CD4-positive, CD25-positive, alpha-beta regulatory T cell (primary cell): ENCODE data around the gene CCNG2. TPM values are rescaled to one million over a fixed set of nuclear protein-coding genes. Genes with fewer than 3 reads are reported as not detected.

Source experiments
- ATAC-seq, 2 donors: fragments of 150-1000 bp; cut with Tn5 transposase; one replicate each; pipeline ENCODE4 v1.10.0; 2021; ENCODE audit warnings: low read depth in 2 of 2, moderate number of reproducible peaks in 2 of 2, moderate library complexity in 1 of 2
- DNase-seq, 3 donors: peaks; one replicate each; pipeline versions ENCODE4 v3.0.0 to v3.0.0-alpha.2; 2012 to 2022; ENCODE audit warnings: mixed read lengths in 1 of 3
- H3K27ac ChIP-seq: one replicate; pipeline ENCODE4 v1.7.0; 2013; ENCODE audit warnings: mild to moderate bottlenecking, low read length; ENCODE audit not compliant: insufficient read depth, poor library complexity, severe bottlenecking
- H3K27me3 ChIP-seq: one replicate; pipeline ENCODE4 v1.7.0; 2013; ENCODE audit warnings: low read length; ENCODE audit not compliant: control insufficient read depth, insufficient read depth
- H3K36me3 ChIP-seq: one replicate; pipeline ENCODE4 v1.7.0; 2013; ENCODE audit warnings: mild to moderate bottlenecking, low read length, moderate library complexity; ENCODE audit not compliant: control insufficient read depth, insufficient read depth
- H3K4me1 ChIP-seq: 2 replicates; pipeline ENCODE4 v1.7.0; 2013; ENCODE audit warnings: mild to moderate bottlenecking, low read length; ENCODE audit not compliant: insufficient read depth, control insufficient read depth, poor library complexity, severe bottlenecking
- H3K4me3 ChIP-seq: one replicate; pipeline ENCODE4 v1.7.0; 2013; ENCODE audit warnings: low read depth, mild to moderate bottlenecking, low read length, moderate library complexity
- H3K9me3 ChIP-seq, 2 experiments: 1 replicate in 1 of 2; 2 replicates in 1 of 2; pipeline ENCODE4 v1.7.0; 2013; ENCODE audit warnings: low read length in 2 of 2, mild to moderate bottlenecking in 1 of 2, moderate library complexity in 1 of 2; ENCODE audit not compliant: control insufficient read depth in 2 of 2
- H3K27ac Mint-ChIP-seq, 3 donors: one replicate each; pipeline ENCODE4 v1.8.0; 2020 to 2022; ENCODE audit warnings: mild to moderate bottlenecking in 3 of 3, mixed read lengths in 3 of 3, moderate library complexity in 2 of 3
- H3K27me3 Mint-ChIP-seq: one replicate; pipeline ENCODE4 v1.8.0; 2022; ENCODE audit warnings: mild to moderate bottlenecking, mixed read lengths
- H3K36me3 Mint-ChIP-seq: one replicate; pipeline ENCODE4 v1.8.0; 2020; ENCODE audit warnings: mixed read lengths
- H3K4me1 Mint-ChIP-seq, 4 donors: one replicate each; pipeline ENCODE4 v1.8.0; 2020 to 2022; ENCODE audit warnings: mixed read lengths in 4 of 4, mild to moderate bottlenecking in 1 of 4
- H3K4me3 Mint-ChIP-seq, 4 donors: one replicate each; pipeline ENCODE4 v1.8.0; 2020 to 2022; ENCODE audit warnings: mild to moderate bottlenecking in 4 of 4, mixed read lengths in 4 of 4, moderate library complexity in 3 of 4
- H3K9me3 Mint-ChIP-seq, 7 donors: one replicate each; pipeline ENCODE4 v1.8.0; 2020 to 2022; ENCODE audit warnings: mixed read lengths in 7 of 7, mild to moderate bottlenecking in 3 of 7, moderate library complexity in 2 of 7
- polyA plus RNA-seq, 4 donors: library from polyadenylated mRNA; unstranded; fragments of 300-500 nt; fragmentation: Illumina TruSeq; gene quantifications; one replicate each; pipeline ENCODE4 v1.2.3, GENCODE V29; 2021
- total RNA-seq: library from RNA; stranded (reverse); gene quantifications from one replicate; pipeline ENCODE4 v1.2.3, GENCODE V29; 2022

Gene CCNG2
- total and polyA plus RNA-seq, 5 donors from 2014 or later: 35.0 to 80.6 (median 41.1) TPM

- Histone ChIP-seq H3K4me3 (no peak overlapping the region), H3K27me3 (peaks cover 4% of the 10 kb centered on the region), H3K9me3 (no peaks in the 10 kb centered on the region), H3K36me3 (no peaks in the 10 kb centered on the region), H3K4me1 (no peaks in the 10 kb centered on the region), H3K27ac (no peak overlapping the region)
- Mint-ChIP-seq H3K4me1 (no peaks in the 10 kb centered on the region), H3K27ac (no peak overlapping the region), H3K36me3 (no peaks in the 10 kb centered on the region), H3K27me3 (peaks cover 17% of the 10 kb centered on the region), H3K9me3 (no peaks in the 10 kb centered on the region), H3K4me3 (no peak overlapping the region)
- no peak for DNase-seq
- ATAC-seq: no peak
Observed at GRCh38 chr4:77209012-77209411, 52.0 kb downstream of the CCNG2 start.

GRCh38 chr4:77209936-77210335 lies 52.9 kb downstream of the CCNG2 start:
- H3K27ac ChIP-seq: no peak overlapping the region
- Mint-ChIP-seq H3K27ac (no peak overlapping the region), H3K9me3 (no peaks in the 10 kb centered on the region), H3K27me3 (peaks cover 17% of the 10 kb centered on the region), H3K4me3 (no peak overlapping the region), H3K36me3 (no peaks in the 10 kb centered on the region), H3K4me1 (no peaks in the 10 kb centered on the region)
- H3K27me3 ChIP-seq: peaks cover 4% of the 10 kb centered on the region
- no peaks in the 10 kb centered on the region for H3K9me3 ChIP-seq
- DNase-seq: no peak
- no peaks in the 10 kb centered on the region for H3K4me1 ChIP-seq
- no peak for ATAC-seq
- H3K4me3 ChIP-seq: no peak overlapping the region
- H3K36me3 ChIP-seq: no peaks in the 10 kb centered on the region

GRCh38 chr4:77215107-77215506 lies 58.1 kb downstream of the CCNG2 start:
- H3K4me1 ChIP-seq: no peaks in the 10 kb centered on the region
- Mint-ChIP-seq H3K27ac (no peak overlapping the region), H3K36me3 (no peaks in the 10 kb centered on the region), H3K9me3 (no peaks in the 10 kb centered on the region), H3K4me1 (no peaks in the 10 kb centered on the region), H3K27me3 (peaks cover 16% of the 10 kb centered on the region), H3K4me3 (no peak overlapping the region)
- DNase-seq (no peak), ATAC-seq (no peak)
- H3K4me3 ChIP-seq: no peak overlapping the region
- no peaks in the 10 kb centered on the region for H3K9me3 ChIP-seq
- H3K36me3 ChIP-seq: no peaks in the 10 kb centered on the region
- H3K27ac ChIP-seq: no peak overlapping the region
- peaks cover 3% of the 10 kb centered on the region for H3K27me3 ChIP-seq

- DNase-seq: no peak
- H3K4me3 Mint-ChIP-seq: no peak overlapping the region
- Histone ChIP-seq H3K9me3 (no peaks in the 10 kb centered on the region), H3K27ac (no peak overlapping the region), H3K4me1 (no peaks in the 10 kb centered on the region), H3K36me3 (no peaks in the 10 kb centered on the region), H3K27me3 (peaks cover 3% of the 10 kb centered on the region), H3K4me3 (no peak overlapping the region)
- H3K27ac Mint-ChIP-seq: no peak overlapping the region
- no peak for ATAC-seq
- no peaks in the 10 kb centered on the region for H3K4me1 Mint-ChIP-seq
- H3K9me3 Mint-ChIP-seq: peaks cover 0 to 4% (median 0%) of the 10 kb centered on the region in 7 donors
- no peaks in the 10 kb centered on the region for H3K36me3 Mint-ChIP-seq
- H3K27me3 Mint-ChIP-seq: peaks cover 18% of the 10 kb centered on the region
Observed at GRCh38 chr4:77217526-77217925, 60.5 kb downstream of the CCNG2 start.

- no peaks in the 10 kb centered on the region for H3K4me1 ChIP-seq
- H3K27ac ChIP-seq: no peak overlapping the region
- H3K4me3 ChIP-seq: no peak overlapping the region
- H3K27ac Mint-ChIP-seq: no peak overlapping the region
- H3K36me3 Mint-ChIP-seq: no peaks in the 10 kb centered on the region
- H3K36me3 ChIP-seq: no peaks in the 10 kb centered on the region
- no peak overlapping the region for H3K4me3 Mint-ChIP-seq
- H3K4me1 Mint-ChIP-seq: no peaks in the 10 kb centered on the region
- DNase-seq (no peak), ATAC-seq (no peak)
- peaks cover 4% of the 10 kb centered on the region for H3K27me3 ChIP-seq
- H3K9me3 Mint-ChIP-seq: peaks cover 0 to 4% (median 0%) of the 10 kb centered on the region in 7 donors
- no peaks in the 10 kb centered on the region for H3K9me3 ChIP-seq
- peaks cover 14% of the 10 kb centered on the region for H3K27me3 Mint-ChIP-seq
Observed at GRCh38 chr4:77219266-77219665, 62.3 kb downstream of the CCNG2 start.

Other genes starting within 250 kb of the CCNG2 start
- 29.4 TPM for gene SEPTIN11, start 207.5 kb upstream of the CCNG2 start, total RNA-seq
- gene SEPTIN11, start 207.5 kb upstream of the CCNG2 start, polyA plus RNA-seq: 10 to 100 TPM; 17.1 to 29.7 (median 21.0) TPM
- gene CCNI, start 81.2 kb upstream of the CCNG2 start, total RNA-seq: 359 TPM
- gene CCNI, start 81.2 kb upstream of the CCNG2 start, polyA plus RNA-seq: 100 to 1,000 TPM; 400 to 431 (median 408) TPM